Measurements from ENCODE around the gene CALM3. TPM values are rescaled to one million over a fixed set of nuclear protein-coding genes. Genes with fewer than 3 reads are reported as not detected.

Gene CALM3
- total and polyA plus RNA-seq, 2 of the 4 experiments (the other 2 are of a cell fraction): 91.6 to 501 TPM

DNA sequence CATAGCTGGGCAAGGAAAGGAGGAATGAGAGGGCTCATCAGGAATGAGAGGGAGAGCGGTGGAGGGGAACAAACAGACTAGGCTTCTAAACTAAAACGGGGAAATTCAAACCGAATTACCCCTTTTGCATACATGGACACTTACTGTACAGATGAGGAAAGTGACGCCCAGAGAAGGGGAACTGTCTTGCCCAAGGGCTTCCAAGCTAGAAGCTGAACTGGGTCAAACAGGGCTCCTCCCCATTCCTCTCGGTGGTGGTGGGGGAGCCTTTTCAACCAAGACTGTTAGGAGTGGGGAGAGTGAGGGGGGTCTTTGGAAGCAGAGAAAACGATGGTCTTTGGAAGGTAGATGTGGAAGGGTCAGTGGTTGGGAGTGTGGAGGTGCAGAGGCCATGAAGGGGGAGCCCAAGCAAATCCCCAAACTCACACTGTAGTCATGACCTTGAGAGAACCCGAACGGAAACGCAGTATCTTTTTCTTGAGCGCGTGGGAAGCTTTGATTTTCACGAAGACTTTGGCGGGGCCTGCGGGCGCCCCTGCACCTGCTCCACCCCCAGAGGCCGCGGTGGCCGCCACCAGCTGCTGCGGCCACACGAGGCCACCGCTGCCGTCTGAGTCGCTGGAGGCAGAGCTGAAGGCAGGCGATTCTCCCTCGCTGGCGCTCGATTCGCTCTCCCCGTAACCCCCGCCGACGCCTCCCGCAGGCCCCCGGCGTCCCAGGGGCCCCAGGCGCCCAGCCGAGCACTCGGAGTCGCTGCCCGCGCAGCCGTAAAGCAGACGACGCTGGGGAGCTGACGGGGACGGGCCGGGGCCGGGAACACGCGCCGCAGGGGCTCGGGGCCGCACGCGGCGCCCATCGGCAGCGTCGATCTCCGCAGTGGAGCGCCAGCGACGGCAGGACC lies 47.2 kb downstream of the CALM3 start (continued):
- no peak for TF ChIP-seq CHD1 (IDR thresholded peaks at IDR 0.05; ENCODE audit: low read depth, low read length)

DNA sequence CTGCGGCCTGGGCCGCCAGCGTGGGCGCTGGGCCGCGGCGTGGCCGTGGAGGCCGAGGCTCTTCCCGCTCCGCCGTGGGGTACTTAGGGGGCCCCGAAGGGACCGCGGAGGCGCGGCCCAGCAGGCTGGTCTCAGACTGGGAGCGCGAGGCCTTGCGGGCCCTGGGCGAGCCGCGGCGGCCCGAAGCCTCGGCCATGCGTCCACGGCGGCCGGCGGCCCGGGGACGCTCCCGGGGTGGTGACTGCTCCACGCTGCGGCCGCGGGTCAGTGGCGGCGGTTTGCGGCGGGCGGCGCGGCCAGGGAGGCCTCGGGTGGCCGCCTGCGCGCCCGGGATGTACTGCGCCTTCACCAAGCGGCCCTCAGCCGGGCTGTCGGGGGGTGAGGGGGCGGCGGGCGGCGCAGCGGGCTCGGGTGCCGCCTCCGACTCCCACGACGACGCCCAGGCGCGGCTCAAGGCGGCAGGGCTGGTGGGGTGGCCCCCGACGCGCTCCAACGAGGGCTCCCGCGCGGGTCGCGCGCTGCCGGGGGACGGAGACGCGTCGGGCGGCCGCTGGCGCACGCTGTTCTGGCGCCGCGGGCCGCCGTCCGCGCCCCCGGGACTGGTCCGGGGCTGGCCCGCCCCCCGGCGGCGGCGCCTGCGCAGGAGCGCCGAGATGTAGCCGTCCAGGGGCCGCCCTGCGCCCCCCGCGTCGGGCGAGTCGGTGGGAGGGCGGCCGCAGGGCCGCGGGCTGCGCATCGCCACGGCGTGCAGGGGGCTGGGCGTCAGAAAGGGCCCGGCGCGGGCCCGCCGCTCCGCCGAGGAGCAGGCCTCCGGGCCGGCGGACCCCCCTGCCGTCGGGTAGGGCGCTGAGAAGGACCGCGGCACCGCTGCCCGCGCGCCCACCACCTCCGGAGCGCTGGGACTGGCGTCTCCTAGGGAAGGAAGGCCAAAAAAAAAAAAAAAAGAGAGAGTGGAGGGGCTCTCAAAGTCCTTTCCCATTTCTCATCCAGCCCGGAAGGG lies 48.1 kb downstream of the CALM3 start:
- no peak overlapping the region for H3K4me2 ChIP-seq (ENCODE audit: low read depth, low read length)
- no peak overlapping the region for H2BK120ac ChIP-seq (ENCODE audit: low read depth, low read length)
- no TSS peak for BruUV-seq (replicated peaks)
- no peaks in the 10 kb centered on the region for H4K20me1 ChIP-seq (ENCODE audit: insufficient read depth, low read length)
- H4K8ac ChIP-seq (ENCODE audit: low read depth in 2 of 2, low read length in 2 of 2): no peak overlapping the region
- 0 out of 2 replicates have a peak, but pooled peaks cover 3% of the 10 kb centered on the region for H3K9me1 ChIP-seq (ENCODE audit: insufficient read depth, low read length)
- H3K79me1 ChIP-seq (ENCODE audit: low read depth in 1 of 2, low read length in 2 of 2): no peaks in the 10 kb centered on the region
- H3K4ac ChIP-seq (ENCODE audit: low read depth, low read length): no peak overlapping the region
- DNase-seq: no peak
- no peak overlapping the region for H2BK5ac ChIP-seq (ENCODE audit: low read depth, low read length, poor library complexity, severe bottlenecking)
- H3K9ac ChIP-seq (ENCODE audit: low read depth, low read length): no peak overlapping the region
- no peaks in the 10 kb centered on the region for H3K27me3 ChIP-seq (ENCODE audit: control insufficient read depth, insufficient read depth, low read length)
- H3K23ac ChIP-seq (ENCODE audit: low read depth, low read length): no peak overlapping the region
- in situ Hi-C loops (cut with MboI; ENCODE audit: low sequenced_read_pairs): no loop called here
- no peak overlapping the region for H4K5ac ChIP-seq (ENCODE audit: low read depth, low read length)
- CTCF ChIA-PET: no interaction called here
- H3K36me3 ChIP-seq (ENCODE audit: control insufficient read depth, insufficient read depth, low read length): peaks cover 7% of the 10 kb centered on the region; the same call in 1 of the 2 replicates
- no peak overlapping the region for H2AK9ac ChIP-seq (replicated peaks; ENCODE audit: low read depth, low read length, poor library complexity)
- no peak overlapping the region for H3K27ac ChIP-seq (ENCODE audit: insufficient read depth, low read length)
- POLR2A ChIA-PET (ENCODE audit: unreplicated experiment): no interaction called here
- no peak overlapping the region for H3K14ac ChIP-seq (replicated peaks; ENCODE audit: low read depth, low read length)
- WGBS, 2 experiments (ENCODE audit: extremely low coverage in 2 of 2, insufficient read length in 1 of 2): 73% methylated on average over 67 of the region's 144 CpGs; no CpG with 5 or more reads in 1 of the 2 experiments
- H3K4me3 ChIP-seq (ENCODE audit: insufficient read depth, low read depth, low read length): no peak overlapping the region
- no peak overlapping the region for H2BK20ac ChIP-seq (ENCODE audit: low read depth, low read length)
- H3K56ac ChIP-seq (ENCODE audit: extremely low read depth, insufficient read depth, low read length): no peak overlapping the region
- H2AK5ac ChIP-seq (ENCODE audit: low read depth, low read length): no peak overlapping the region
- H3K4me1 ChIP-seq (ENCODE audit: control insufficient read depth, insufficient read depth, low read length): no peaks in the 10 kb centered on the region
- intact Hi-C loops (cut with micrococcal nuclease): no loop called here
- H3K9me3 ChIP-seq (ENCODE audit: control insufficient read depth, insufficient read depth, low read length): peaks cover 7% of the 10 kb centered on the region
- ATAC-seq (ENCODE audit: low read depth): no peak
- no peak overlapping the region for H2BK15ac ChIP-seq (ENCODE audit: low read depth, low read length)
- no peak overlapping the region for H2AFZ ChIP-seq (replicated peaks; ENCODE audit: low read length, poor library complexity)
- dilution Hi-C loops (cut with HindIII; ENCODE audit: low sequenced_read_pairs, unreplicated experiment): no loop called here
- no peak overlapping the region for H3K18ac ChIP-seq (ENCODE audit: low read depth, low read length)
- H4K91ac ChIP-seq (ENCODE audit: insufficient read depth, low read depth, low read length): no peak overlapping the region
- TF ChIP-seq POLR2A (IDR thresholded peaks at IDR 0.05; ENCODE audit: low read depth, low read length): no peak
- no peak for TF ChIP-seq BHLHE40 (IDR thresholded peaks at IDR 0.05; ENCODE audit: low read depth, low read length)
- TF ChIP-seq CHD1 (IDR thresholded peaks at IDR 0.05; ENCODE audit: low read depth, low read length): no peak
- TF ChIP-seq, protein P1, sequence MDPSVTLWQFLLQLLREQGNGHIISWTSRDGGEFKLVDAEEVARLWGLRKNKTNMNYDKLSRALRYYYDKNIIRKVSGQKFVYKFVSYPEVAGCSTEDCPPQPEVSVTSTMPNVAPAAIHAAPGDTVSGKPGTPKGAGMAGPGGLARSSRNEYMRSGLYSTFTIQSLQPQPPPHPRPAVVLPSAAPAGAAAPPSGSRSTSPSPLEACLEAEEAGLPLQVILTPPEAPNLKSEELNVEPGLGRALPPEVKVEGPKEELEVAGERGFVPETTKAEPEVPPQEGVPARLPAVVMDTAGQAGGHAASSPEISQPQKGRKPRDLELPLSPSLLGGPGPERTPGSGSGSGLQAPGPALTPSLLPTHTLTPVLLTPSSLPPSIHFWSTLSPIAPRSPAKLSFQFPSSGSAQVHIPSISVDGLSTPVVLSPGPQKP (IDR thresholded peaks at IDR 0.05; ENCODE audit: borderline replicate concordance, low read depth, low read length): no peak
- no peak for TF ChIP-seq SMC3 (IDR thresholded peaks at IDR 0.05; ENCODE audit: low read depth, low read length)
- no peak for TF ChIP-seq RAD21 (IDR thresholded peaks at IDR 0.05; ENCODE audit: low read length)
- TF ChIP-seq NFE2L2 (IDR thresholded peaks at IDR 0.05; ENCODE audit: low read depth, low read length): no peak
- TF ChIP-seq, protein P2, sequence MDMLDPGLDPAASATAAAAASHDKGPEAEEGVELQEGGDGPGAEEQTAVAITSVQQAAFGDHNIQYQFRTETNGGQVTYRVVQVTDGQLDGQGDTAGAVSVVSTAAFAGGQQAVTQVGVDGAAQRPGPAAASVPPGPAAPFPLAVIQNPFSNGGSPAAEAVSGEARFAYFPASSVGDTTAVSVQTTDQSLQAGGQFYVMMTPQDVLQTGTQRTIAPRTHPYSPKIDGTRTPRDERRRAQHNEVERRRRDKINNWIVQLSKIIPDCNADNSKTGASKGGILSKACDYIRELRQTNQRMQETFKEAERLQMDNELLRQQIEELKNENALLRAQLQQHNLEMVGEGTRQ (IDR thresholded peaks at IDR 0.05; ENCODE audit: low read depth, low read length): no peak
- no peak for TF ChIP-seq RFX5 (IDR thresholded peaks at IDR 0.05; ENCODE audit: low read depth, low read length)
- TF ChIP-seq CEBPB (IDR thresholded peaks at IDR 0.05; ENCODE audit: low read depth, low read length): no peak
- TF ChIP-seq MXI1 (IDR thresholded peaks at IDR 0.05; ENCODE audit: borderline replicate concordance, low read depth, low read length): no peak

Measured in IMR-90 (cell line).